NCI-H460 (cell line): ENCODE measurements around the gene EHD3. TPM values are rescaled to one million over a fixed set of nuclear protein-coding genes. Genes with fewer than 3 reads are reported as not detected.

Source experiments
- DNase-seq: peaks from one replicate; pipeline ENCODE4 v3.0.0-alpha.2; 2016; ENCODE audit warnings: low read depth; ENCODE audit errors: extremely low read depth
- polyA plus RNA-seq: library from polyadenylated mRNA; depleted of rRNA; stranded (reverse); fragments of >200 nt; gene quantifications from 2 replicates; pipeline ENCODE4 v1.2.3, GENCODE V29; 2014; cell fraction: nucleus; rRNA removed
- total RNA-seq: library from RNA; depleted of rRNA; stranded (reverse); fragments of >200 nt; shearing (Covaris generic); gene quantifications from 2 replicates; pipeline ENCODE4 v1.2.3, GENCODE V29; 2014; rRNA removed

The EHD3 gene
- total RNA-seq, result 3.3 and 3.7 TPM in 2 replicates
- 0.56 and 1.1 TPM in 2 replicates for polyA plus RNA-seq

GRCh38 chr2:31233741-31234682 is at the start of gene EHD3:
EHD3 (plus strand) TSS chr2:31234152; CDS start chr2:31234622, 470 bp downstream.
- DNase-seq, result peak; percentile 87

- DNase-seq, result no peak
Measured at GRCh38 chr2:31187166-31187565, 46.8 kb upstream of the EHD3 start.

- DNase-seq, result no peak
Measured at GRCh38 chr2:31188131-31188530, 45.8 kb upstream of the EHD3 start.

GRCh38 chr2:31189141-31189540 is 44.8 kb upstream of the EHD3 start:
- DNase-seq, result no peak

- no peak for DNase-seq
Measured at GRCh38 chr2:31190188-31190587, 43.8 kb upstream of the EHD3 start.

GRCh38 chr2:31191931-31192330 is 42.0 kb upstream of the EHD3 start:
- DNase-seq, result no peak

GRCh38 chr2:31192396-31192795 is 41.6 kb upstream of the EHD3 start:
- DNase-seq, result no peak

- DNase-seq, result no peak
Measured at GRCh38 chr2:31192851-31193392, 41.0 kb upstream of the EHD3 start.

- DNase-seq, result no peak
Measured at GRCh38 chr2:31193806-31194205, 40.1 kb upstream of the EHD3 start.

GRCh38 chr2:31196622-31197021 is 37.3 kb upstream of the EHD3 start:
- DNase-seq, result no peak

- no peak for DNase-seq
Measured at GRCh38 chr2:31197166-31197565, 36.8 kb upstream of the EHD3 start.

GRCh38 chr2:31197669-31198068 is 36.3 kb upstream of the EHD3 start:
- no peak for DNase-seq

GRCh38 chr2:31199206-31199605 is 34.7 kb upstream of the EHD3 start:
- no peak for DNase-seq

GRCh38 chr2:31200972-31201371 is 33.0 kb upstream of the EHD3 start:
- no peak for DNase-seq

GRCh38 chr2:31202041-31202440 is 31.9 kb upstream of the EHD3 start:
- DNase-seq, result no peak

- no peak for DNase-seq
Measured at GRCh38 chr2:31202833-31203232, 31.1 kb upstream of the EHD3 start.

GRCh38 chr2:31203916-31204315 is 30.0 kb upstream of the EHD3 start:
- DNase-seq, result no peak

GRCh38 chr2:31204783-31205182 is 29.2 kb upstream of the EHD3 start:
- no peak for DNase-seq

- no peak for DNase-seq
Measured at GRCh38 chr2:31205186-31205585, 28.8 kb upstream of the EHD3 start.

- DNase-seq, result no peak
Measured at GRCh38 chr2:31205613-31206012, 28.3 kb upstream of the EHD3 start.

- DNase-seq, result no peak
Measured at GRCh38 chr2:31207790-31208189, 26.2 kb upstream of the EHD3 start.

GRCh38 chr2:31208240-31208639 is 25.7 kb upstream of the EHD3 start:
- no peak for DNase-seq
